ENCODE data around the gene GALNT2. TPM values are rescaled to one million over a fixed set of nuclear protein-coding genes. Genes with fewer than 3 reads are reported as not detected.

GALNT2 gene
- total and polyA plus RNA-seq, 10 of the 15 experiments (the other 5 are each of a cell fraction or from before 2014, with no cell fraction given) = 0.52 to 27.7 (median 16.3) TPM

- TF ChIP-seq MLLT1 (IDR thresholded peaks at IDR 0.05) (no peak), RELA (IDR thresholded peaks at IDR 0.05; ENCODE audit: borderline replicate concordance, partially characterized antibody) (no peak), IRF3 (IDR thresholded peaks at IDR 0.05) (no peak), TAF1 (IDR thresholded peaks at IDR 0.05; ENCODE audit: borderline replicate concordance, low read depth, low read length) (no peak), PBX3 (IDR thresholded peaks at IDR 0.05; ENCODE audit: insufficient replicate concordance, low read depth, low read length) (no peak), GATAD2B (conservative IDR thresholded peaks at IDR 0.05; ENCODE audit: low read depth) (no peak), YY1 (IDR thresholded peaks at IDR 0.05; ENCODE audit: low read depth, low read length) (no peak), NKRF (conservative IDR thresholded peaks at IDR 0.05) (no peak), POU2F2 (IDR thresholded peaks at IDR 0.05; ENCODE audit: borderline replicate concordance, low read depth, low read length) (no peak), CBX5 (IDR thresholded peaks at IDR 0.05; ENCODE audit: low read depth) (no peak)
- TF ChIP-seq, protein P1, sequence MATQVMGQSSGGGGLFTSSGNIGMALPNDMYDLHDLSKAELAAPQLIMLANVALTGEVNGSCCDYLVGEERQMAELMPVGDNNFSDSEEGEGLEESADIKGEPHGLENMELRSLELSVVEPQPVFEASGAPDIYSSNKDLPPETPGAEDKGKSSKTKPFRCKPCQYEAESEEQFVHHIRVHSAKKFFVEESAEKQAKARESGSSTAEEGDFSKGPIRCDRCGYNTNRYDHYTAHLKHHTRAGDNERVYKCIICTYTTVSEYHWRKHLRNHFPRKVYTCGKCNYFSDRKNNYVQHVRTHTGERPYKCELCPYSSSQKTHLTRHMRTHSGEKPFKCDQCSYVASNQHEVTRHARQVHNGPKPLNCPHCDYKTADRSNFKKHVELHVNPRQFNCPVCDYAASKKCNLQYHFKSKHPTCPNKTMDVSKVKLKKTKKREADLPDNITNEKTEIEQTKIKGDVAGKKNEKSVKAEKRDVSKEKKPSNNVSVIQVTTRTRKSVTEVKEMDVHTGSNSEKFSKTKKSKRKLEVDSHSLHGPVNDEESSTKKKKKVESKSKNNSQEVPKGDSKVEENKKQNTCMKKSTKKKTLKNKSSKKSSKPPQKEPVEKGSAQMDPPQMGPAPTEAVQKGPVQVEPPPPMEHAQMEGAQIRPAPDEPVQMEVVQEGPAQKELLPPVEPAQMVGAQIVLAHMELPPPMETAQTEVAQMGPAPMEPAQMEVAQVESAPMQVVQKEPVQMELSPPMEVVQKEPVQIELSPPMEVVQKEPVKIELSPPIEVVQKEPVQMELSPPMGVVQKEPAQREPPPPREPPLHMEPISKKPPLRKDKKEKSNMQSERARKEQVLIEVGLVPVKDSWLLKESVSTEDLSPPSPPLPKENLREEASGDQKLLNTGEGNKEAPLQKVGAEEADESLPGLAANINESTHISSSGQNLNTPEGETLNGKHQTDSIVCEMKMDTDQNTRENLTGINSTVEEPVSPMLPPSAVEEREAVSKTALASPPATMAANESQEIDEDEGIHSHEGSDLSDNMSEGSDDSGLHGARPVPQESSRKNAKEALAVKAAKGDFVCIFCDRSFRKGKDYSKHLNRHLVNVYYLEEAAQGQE (IDR thresholded peaks at IDR 0.05; ENCODE audit: low read depth, low read length) = no peak
Observed at GRCh38 chr1:230253150-230253549, 186.1 kb downstream of the GALNT2 start (continued).
